NT2/D1 (cell line): ENCODE data around the gene RBM4.

Experiments
- YY1 ChIP-seq: IDR thresholded peaks from 2 replicates; pipeline ENCODE4 v1.6.1; 2011; ENCODE audit not compliant: insufficient read length, insufficient read depth
- ZNF274 ChIP-seq: IDR thresholded peaks from 2 replicates; pipeline ENCODE4 v1.6.1; 2011; ENCODE audit warnings: mild to moderate bottlenecking, low read depth, low read length

- TF ChIP-seq ZNF274, result no peak
- TF ChIP-seq YY1, result no peak
Measured at GRCh38 chr11:66686100-66686785, 47.7 kb downstream of the RBM4 start.
